A673 (cell line): ENCODE data around the gene POLG2. TPM values are rescaled to one million over a fixed set of nuclear protein-coding genes. Genes with fewer than 3 reads are reported as not detected.

Experiments
- BruUV-seq: library from RNA; stranded (reverse); fragments of 400-500 nt; replicated peaks from 2 replicates; lab custom pipeline; 2021; lab: Mats Ljungman, UMichigan
- CTCF ChIA-PET: fragments of 300-600 bp; sonication (Branson Sonifier 250); formaldehyde crosslinking; loops from one replicate; lab custom pipeline; 2022; ENCODE audit warnings: antibody characterized with exemption; lab: Charles Lee
- POLR2A ChIA-PET: fragments of 300-600 bp; sonication (Branson Sonifier 250); formaldehyde crosslinking; loops from one replicate; lab custom pipeline; 2022; ENCODE audit warnings: antibody characterized with exemption; ENCODE audit not compliant: low non-redundant PET; lab: Charles Lee
- DNase-seq: peaks from one replicate; pipeline ENCODE4 v3.0.0-alpha.2; 2015; ENCODE audit warnings: low spot score
- H3K27ac ChIP-seq: fragments of 200-600 bp; sonication (generic); 2 replicates; pipeline ENCODE4 v1.5.1; 2016; ENCODE audit warnings: mixed run types, low read depth, mild to moderate bottlenecking, mixed read lengths, antibody characterized with exemption, low read length; ENCODE audit not compliant: poor library complexity, severe bottlenecking
- H3K27me3 ChIP-seq: fragments of 200-600 bp; sonication (generic); replicated peaks from 2 replicates; pipeline ENCODE4 v1.6.1; 2017; ENCODE audit warnings: mixed run types, low read depth, mild to moderate bottlenecking, mixed read lengths, antibody characterized with exemption, low read length; ENCODE audit not compliant: insufficient read depth, poor library complexity
- H3K36me3 ChIP-seq: fragments of 200-600 bp; sonication (generic); 2 replicates; pipeline ENCODE4 v1.6.1; 2016; ENCODE audit warnings: mixed run types, mild to moderate bottlenecking, mixed read lengths, antibody characterized with exemption, low read length; ENCODE audit not compliant: insufficient read depth, poor library complexity, severe bottlenecking
- H3K4me1 ChIP-seq: fragments of 200-600 bp; sonication (generic); 2 replicates; pipeline ENCODE4 v1.6.1; 2017; ENCODE audit warnings: mixed run types, mild to moderate bottlenecking, mixed read lengths, antibody characterized with exemption, low read length; ENCODE audit not compliant: insufficient read depth, poor library complexity, severe bottlenecking
- H3K4me3 ChIP-seq: fragments of 200-600 bp; sonication (generic); 2 replicates; pipeline ENCODE4 v1.5.1; 2016; ENCODE audit warnings: low read depth, mixed run types, mild to moderate bottlenecking, mixed read lengths, low read length; ENCODE audit not compliant: poor library complexity, severe bottlenecking
- H3K9me3 ChIP-seq: fragments of 200-600 bp; sonication (generic); 2 replicates; pipeline ENCODE4 v1.6.1; 2016; ENCODE audit warnings: mixed run types, low read depth, mild to moderate bottlenecking, mixed read lengths, antibody characterized with exemption, low read length; ENCODE audit not compliant: poor library complexity, severe bottlenecking
- CTCF ChIP-seq: fragments of 300-800, 200-600 bp; sonication (generic); conservative IDR thresholded peaks from 2 replicates; pipeline ENCODE4 v1.5.1; 2017; ENCODE audit warnings: low read depth, mild to moderate bottlenecking, antibody characterized with exemption, low read length, moderate library complexity, mixed read lengths
- EZH2 ChIP-seq: fragments of 200-600 bp; sonication (generic); IDR thresholded peaks from 2 replicates; pipeline ENCODE4 v1.6.1; 2017; ENCODE audit warnings: borderline replicate concordance, low read depth, mild to moderate bottlenecking, mixed read lengths, antibody characterized with exemption, low read length; ENCODE audit not compliant: poor library complexity, severe bottlenecking
- intact Hi-C: fragments of 100-400 bp; cut with micrococcal nuclease; formaldehyde crosslinking; loops from one replicate; pipeline ENCODE4 v1.10.0; 2022; ENCODE audit not compliant: unreplicated experiment
- total RNA-seq: library from RNA; stranded (reverse); gene quantifications from 2 replicates; pipeline ENCODE4 v1.2.3, GENCODE V29; 2021

Gene POLG2
- total RNA-seq, 1 experiment from 2014 or later: 25.6 TPM

- H3K27me3 ChIP-seq: no peaks in the 10 kb centered on the region
- H3K4me3 ChIP-seq: peak within 1 kb of the TSS; percentile 90
- ChIA-PET POLR2A (interaction anchor here (0.9 to 1.2 kb wide), 2 partner anchors 9 to 143 kb away, joined by 8 to 11 read pairs; partner anchors contain the start of gene POLG2), CTCF (no interaction called here)
- H3K27ac ChIP-seq: peak within 1 kb of the TSS; percentile 99
- no peaks in the 10 kb centered on the region for H3K9me3 ChIP-seq
- TF ChIP-seq EZH2: no peak
- TF ChIP-seq CTCF: no peak
- H3K4me1 ChIP-seq: peaks cover 10% of the 10 kb centered on the region
- no TSS peak for BruUV-seq
- intact Hi-C loops: loop anchor here (5.0 kb wide), 2 partner anchors 141 to 476 kb away; no protein-coding TSS in a partner anchor
- H3K36me3 ChIP-seq: peaks cover 61% of the 10 kb centered on the region
- DNase-seq: peak; percentile 96
Observed at GRCh38 chr17:64506201-64506575, 9.3 kb upstream of the POLG2 start, which contains the start of gene DDX5. Gene DDX5, minus strand, starts transcription at chr17:64506289. Its CDS starts 170 bp downstream, at chr17:64506119.

GRCh38 chr17:64505340-64506200 lies 8.7 kb upstream of the POLG2 start:
- POLR2A ChIA-PET: interaction anchor here (0.5 to 1.2 kb wide), 5 partner anchors 9 to 1836 kb away, joined by 3 to 8 read pairs (median 3); partner anchors contain the start of gene POLG2
- no peak for TF ChIP-seq CTCF
- TF ChIP-seq EZH2: no peak
- no peaks in the 10 kb centered on the region for H3K9me3 ChIP-seq
- H3K4me1 ChIP-seq: peaks cover 10% of the 10 kb centered on the region
- no peaks in the 10 kb centered on the region for H3K27me3 ChIP-seq
- peak; percentile 90 for DNase-seq
- CTCF ChIA-PET: no interaction called here
- peak overlapping the region; percentile 90 for H3K4me3 ChIP-seq
- peak overlapping the region; percentile 99 for H3K27ac ChIP-seq
- intact Hi-C loops: loop anchor here (1.0 to 5.0 kb wide), 3 partner anchors 8 to 477 kb away; partner anchors contain the start of gene POLG2
- H3K36me3 ChIP-seq: peaks cover 64% of the 10 kb centered on the region
- BruUV-seq: no TSS peak

GRCh38 chr17:64504769-64505339 lies 8.0 kb upstream of the POLG2 start:
- H3K36me3 ChIP-seq: peaks cover 64% of the 10 kb centered on the region
- no peak for TF ChIP-seq EZH2
- TF ChIP-seq CTCF: no peak
- peak; percentile 40 for DNase-seq
- ChIA-PET CTCF (no interaction called here), POLR2A (interaction anchor here (0.5 to 1.2 kb wide), 5 partner anchors 8 to 1835 kb away, joined by 3 to 8 read pairs (median 5); partner anchors contain the start of gene POLG2)
- peaks cover 10% of the 10 kb centered on the region for H3K4me1 ChIP-seq
- H3K4me3 ChIP-seq: peak overlapping the region; percentile 90
- H3K27ac ChIP-seq: peak overlapping the region; percentile 99
- H3K9me3 ChIP-seq: no peaks in the 10 kb centered on the region
- BruUV-seq: no TSS peak
- no peaks in the 10 kb centered on the region for H3K27me3 ChIP-seq
- intact Hi-C loops: loop anchor here (1.0 to 5.0 kb wide), 3 partner anchors 8 to 477 kb away; partner anchors contain the start of gene POLG2
